ENCODE results near the gene RHBDF2.

RHBDF2 gene

GRCh38 chr17:76452660-76453430, 48.4 kb downstream of the RHBDF2 start, which contains the start of gene UBE2O:
TSS of gene UBE2O (minus strand) at chr17:76453152. CDS start at chr17:76453141, 11 bp downstream.
- peak; percentile 94 for DNase-seq

- DNase-seq, result no peak
Observed at GRCh38 chr17:76452127-76452659, 49.0 kb downstream of the RHBDF2 start.

DNA sequence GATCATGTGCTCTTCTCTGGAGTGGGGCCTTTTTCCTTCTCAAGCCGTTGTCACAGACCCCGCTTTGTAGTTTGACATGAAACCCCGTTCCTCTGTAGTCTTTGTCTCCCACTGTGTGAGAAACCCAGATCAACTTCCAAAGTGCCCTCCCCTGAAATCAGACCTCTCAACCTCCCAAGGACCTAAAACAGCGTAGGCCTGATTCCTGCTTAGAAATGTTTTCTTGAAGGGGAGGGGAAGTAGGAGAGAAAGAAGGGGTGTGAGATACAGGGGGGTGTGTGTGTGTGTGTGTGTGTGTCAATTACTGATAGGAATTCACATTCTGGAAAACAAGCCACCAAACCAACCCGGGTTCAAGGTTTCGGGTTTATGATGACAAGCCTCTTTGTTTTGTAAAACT, 49.7 kb downstream of the RHBDF2 start:
- no peak for DNase-seq

- no peak for DNase-seq
Observed at GRCh38 chr17:76449126-76449525, 52.1 kb downstream of the RHBDF2 start.

GRCh38 chr17:76447931-76448652, 53.1 kb downstream of the RHBDF2 start:
- no peak for DNase-seq

DNA sequence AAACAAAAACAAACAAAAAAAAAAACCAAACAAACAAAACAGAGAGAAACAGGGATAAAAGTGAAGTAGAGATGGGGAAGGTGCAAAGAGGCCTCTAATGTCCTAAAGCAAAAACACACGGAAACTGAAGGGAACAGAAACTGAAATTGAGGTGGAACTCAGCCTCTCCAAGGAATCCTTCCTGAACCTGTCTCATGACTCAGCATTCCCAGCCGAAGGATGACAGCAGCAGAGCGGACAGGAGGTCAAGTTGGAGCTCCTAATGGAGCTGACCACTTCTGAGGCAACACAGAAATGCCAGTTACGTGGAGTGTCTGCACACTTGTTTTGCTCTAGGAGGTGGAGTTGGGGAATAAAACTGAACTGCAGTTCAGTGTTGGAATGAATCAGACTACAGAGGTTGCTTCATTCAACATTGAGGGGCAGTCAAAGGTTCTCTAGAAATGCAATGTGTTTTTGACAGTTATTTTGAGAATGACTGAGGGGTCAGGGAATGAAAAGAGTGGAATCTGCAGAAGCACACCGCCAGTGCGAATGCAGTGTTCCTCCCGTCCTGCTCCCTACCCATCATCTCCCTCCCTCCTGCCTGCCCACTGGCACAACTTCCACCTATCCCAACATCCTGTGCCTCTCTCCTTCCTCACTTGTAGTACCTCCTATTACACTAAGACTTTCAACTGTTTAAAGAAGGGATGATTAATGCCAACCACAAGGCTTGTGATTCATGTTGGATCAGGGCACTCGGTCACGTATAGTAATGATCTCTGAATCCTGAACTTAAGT, 54.6 kb downstream of the RHBDF2 start:
- no peak for DNase-seq

DNA sequence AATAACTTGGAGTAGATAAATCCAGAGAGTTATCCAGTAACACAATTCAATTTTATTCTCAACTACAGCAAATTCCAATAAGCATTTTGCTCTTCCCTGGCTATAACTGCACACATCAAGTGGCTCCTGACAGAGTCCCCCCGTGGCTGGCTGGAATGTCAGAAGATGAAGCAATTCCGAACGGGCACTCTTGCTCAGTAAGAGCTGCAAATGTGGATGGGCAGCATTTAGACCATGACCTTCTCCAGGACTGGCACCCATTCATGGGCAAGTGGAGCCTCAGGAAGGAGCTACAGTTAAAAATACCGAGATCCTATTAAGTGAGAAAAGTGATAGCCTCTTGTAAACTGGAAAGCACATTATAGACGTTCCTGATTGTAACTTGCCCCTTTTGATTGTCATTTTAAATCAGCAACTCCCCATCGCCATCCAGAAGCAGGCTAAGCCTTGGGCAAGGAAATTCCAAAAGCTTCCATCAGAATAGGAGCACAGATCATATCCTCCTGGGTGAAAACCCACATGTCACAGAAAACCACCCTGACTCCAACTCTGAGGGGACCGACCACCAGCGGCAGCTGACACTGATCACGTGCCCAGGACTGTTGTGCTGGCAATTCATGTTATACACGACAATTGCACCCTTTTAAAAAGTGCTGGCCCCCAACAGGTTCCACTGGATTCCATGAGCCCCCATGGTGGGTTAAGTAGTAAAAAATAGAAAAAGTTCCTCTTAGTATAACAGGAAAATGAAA, 55.4 kb downstream of the RHBDF2 start:
- DNase-seq, result no peak

GRCh38 chr17:76444518-76445311, 56.5 kb downstream of the RHBDF2 start:
- DNase-seq, result no peak

DNA sequence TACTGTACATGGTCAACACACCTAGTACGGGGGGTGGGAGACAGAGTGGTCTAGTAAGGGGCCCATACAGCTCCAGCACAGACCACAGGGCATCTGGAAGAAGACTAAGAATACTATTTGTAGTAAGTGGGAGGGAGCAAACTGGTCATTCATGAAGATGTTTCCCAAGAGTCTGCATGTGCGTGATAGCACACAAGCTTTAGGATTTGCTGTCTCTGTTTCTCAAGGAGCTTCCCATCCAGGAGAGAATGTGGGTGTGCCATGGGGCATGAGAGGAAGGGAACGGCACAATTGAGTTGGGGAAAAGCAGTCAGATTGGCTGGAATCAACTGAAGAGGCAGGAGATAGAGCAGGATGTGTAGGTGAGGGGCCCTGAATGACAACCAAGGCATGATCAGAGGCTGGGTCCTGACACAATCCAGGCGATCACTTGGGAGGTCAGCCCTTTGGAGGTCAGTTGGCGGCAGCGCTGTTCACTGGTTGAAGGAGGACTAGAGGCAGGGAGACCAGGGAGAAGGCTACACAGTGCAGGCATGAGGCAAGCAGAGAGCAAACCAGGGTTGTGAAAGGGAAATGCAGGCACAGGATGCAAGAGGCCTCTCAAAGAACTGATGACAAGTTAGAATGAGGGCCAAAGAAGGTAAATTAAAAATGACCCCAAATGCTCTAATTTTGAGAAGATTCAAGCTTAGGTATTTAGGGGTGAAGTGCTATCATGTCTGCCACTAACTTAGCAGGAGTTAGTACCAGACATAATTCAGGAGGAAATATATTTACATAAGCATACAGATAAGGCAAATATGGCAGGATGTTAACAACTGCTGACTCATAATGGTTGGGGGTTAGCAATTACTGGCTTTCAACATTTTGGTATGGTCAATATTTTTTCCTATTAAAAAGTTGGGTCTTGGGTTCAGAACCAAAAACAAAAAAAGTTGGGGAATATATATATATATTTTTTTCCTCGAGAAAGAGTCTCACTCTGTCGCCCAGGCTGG, 58.6 kb downstream of the RHBDF2 start:
- no peak for DNase-seq

DNA sequence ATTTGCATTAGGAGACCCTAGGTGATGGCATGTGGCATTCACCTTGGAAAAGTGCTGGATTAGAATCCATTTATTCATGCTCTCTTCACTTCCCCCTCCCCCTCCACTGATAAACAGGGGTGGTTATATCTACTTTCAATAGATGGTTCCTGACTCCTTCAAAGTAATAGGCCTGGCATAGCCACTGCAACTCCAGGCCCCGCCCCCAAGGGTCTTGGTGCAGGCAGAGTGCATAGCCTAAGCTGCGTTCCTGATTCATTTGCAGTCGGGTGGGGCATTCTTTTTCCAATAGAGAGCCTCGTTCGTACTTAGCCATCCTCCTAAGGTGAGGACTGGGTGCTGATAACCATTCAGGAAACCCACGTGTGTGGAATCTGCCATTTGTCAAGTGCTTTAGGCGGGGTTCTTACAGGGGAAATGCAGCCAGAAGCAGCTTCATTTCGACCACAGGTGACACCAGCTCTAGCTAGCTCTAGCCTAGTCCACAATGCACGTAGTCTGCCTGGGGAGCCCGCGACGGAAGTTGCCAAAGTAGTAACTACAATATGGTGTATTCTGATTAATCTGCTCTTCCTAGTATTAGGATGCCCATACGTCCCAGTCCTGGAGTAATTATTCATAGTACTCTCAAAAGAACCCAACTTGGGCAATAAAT, 59.4 kb downstream of the RHBDF2 start:
- no peak for DNase-seq

GRCh38 chr17:76440751-76441362, 60.4 kb downstream of the RHBDF2 start:
- no peak for DNase-seq

GRCh38 chr17:76439314-76439928, 61.8 kb downstream of the RHBDF2 start:
- DNase-seq, result no peak

DNA sequence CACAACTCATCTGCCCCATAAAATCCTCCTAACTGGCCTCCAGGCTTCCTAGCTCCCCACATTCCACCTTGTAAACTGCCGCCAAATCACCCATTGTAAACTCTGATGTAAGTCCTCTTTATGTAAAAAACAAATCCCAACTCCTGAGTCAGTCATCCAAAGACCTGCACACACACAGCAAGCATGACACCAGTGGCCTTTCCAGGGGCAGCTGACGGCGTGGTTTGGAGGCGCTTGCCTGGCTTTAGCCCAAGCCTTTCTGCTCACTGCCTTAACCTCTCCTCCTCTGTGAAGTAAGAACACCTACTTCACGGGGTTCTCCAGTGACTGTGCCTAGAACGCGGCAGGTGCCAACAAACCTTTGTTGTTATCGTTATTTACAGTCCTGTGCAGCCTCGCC, 62.3 kb downstream of the RHBDF2 start:
- DNase-seq, result no peak

DNA sequence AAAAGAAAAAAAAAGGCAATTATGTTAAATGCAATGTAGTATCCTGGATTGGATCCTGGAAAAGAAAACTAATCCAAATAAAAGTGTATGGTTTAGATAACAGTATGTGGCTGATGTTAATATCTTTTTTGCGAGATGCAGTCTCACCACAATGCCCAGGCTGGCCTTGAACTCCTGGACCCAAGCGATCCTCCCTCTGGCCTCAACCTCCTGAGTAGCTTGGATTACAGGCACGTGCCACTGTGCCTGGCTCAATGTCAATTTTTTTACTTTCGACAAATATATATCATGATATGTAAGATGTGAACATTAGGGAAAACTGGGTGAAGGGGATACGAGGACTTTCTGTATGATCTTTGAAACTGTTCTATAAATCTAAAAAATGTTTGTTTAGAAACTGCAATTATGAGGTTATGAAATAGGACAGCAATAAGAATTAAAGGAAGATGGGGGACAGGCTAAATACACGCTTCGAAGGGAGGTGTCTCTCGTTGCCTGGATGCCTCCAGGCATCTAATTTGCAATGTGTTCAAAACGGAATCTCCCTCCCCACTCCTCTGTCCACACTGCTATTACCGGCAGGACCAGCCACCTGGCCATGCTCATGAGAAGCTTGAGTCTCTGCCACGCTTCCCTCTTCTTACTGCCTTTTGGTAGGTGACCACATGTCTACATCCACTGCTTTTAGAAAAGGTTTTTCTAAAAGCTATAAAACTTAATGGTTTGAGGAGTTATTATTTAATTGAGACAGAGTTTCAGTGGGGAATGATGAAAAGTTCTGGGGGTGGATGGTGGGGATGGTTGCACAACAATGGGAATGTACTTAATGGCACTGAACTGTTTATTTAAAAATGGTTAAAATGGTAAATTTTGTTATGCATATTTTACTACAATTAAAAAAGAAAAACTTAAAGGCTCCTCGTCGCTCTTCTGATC, 63.5 kb downstream of the RHBDF2 start:
- no peak for DNase-seq

- DNase-seq, result no peak
Observed at GRCh38 chr17:76435751-76436150, 65.5 kb downstream of the RHBDF2 start.

GRCh38 chr17:76434870-76435269, 66.4 kb downstream of the RHBDF2 start:
- DNase-seq, result no peak

- no peak for DNase-seq
Observed at GRCh38 chr17:76433693-76434092, 67.5 kb downstream of the RHBDF2 start.
